Fibroblast of gingiva (primary cell): Measurements from ENCODE around the gene CST8.
A peak's percentile ranks its signal among the peaks of the same experiment; 100 is the strongest.

Experiments
- DNase-seq: peaks from one replicate; pipeline ENCODE4 v3.0.0-alpha.2; 2011; ENCODE audit warnings: low read depth

Gene CST8

GRCh38 chr20:23476015-23476754 is 14.7 kb upstream of the CST8 start:
- no peak for DNase-seq

GRCh38 chr20:23477223-23477622 is 13.7 kb upstream of the CST8 start:
- no peak for DNase-seq

- DNase-seq: no peak
Measured at GRCh38 chr20:23479043-23479442, 11.9 kb upstream of the CST8 start.

GRCh38 chr20:23482138-23482537 is 8.8 kb upstream of the CST8 start:
- no peak for DNase-seq

GRCh38 chr20:23484081-23484480 is 6.8 kb upstream of the CST8 start:
- DNase-seq: no peak

GRCh38 chr20:23488470-23488869 is 2.4 kb upstream of the CST8 start:
- no peak for DNase-seq

- DNase-seq: no peak
Measured at GRCh38 chr20:23488996-23489395, 1.9 kb upstream of the CST8 start.

- DNase-seq: no peak
Measured at GRCh38 chr20:23492292-23492691, 1.4 kb downstream of the CST8 start.

GRCh38 chr20:23493172-23493772 is 2.4 kb downstream of the CST8 start:
- DNase-seq: no peak

GRCh38 chr20:23497536-23497935 is 6.6 kb downstream of the CST8 start:
- DNase-seq: no peak

- DNase-seq: no peak
Measured at GRCh38 chr20:23501926-23502325, 11.0 kb downstream of the CST8 start.

- no peak for DNase-seq
Measured at GRCh38 chr20:23503649-23504048, 12.7 kb downstream of the CST8 start.

GRCh38 chr20:23507346-23507745 is 16.4 kb downstream of the CST8 start:
- DNase-seq: no peak

GRCh38 chr20:23508449-23509229 is 17.7 kb downstream of the CST8 start:
- DNase-seq: no peak

- no peak for DNase-seq
Measured at GRCh38 chr20:23509247-23509913, 18.5 kb downstream of the CST8 start.

- DNase-seq: no peak
Measured at GRCh38 chr20:23510000-23510590, 19.2 kb downstream of the CST8 start.

- no peak for DNase-seq
Measured at GRCh38 chr20:23513164-23513563, 22.2 kb downstream of the CST8 start.

GRCh38 chr20:23514848-23515247 is 23.9 kb downstream of the CST8 start:
- DNase-seq: no peak

- DNase-seq: peak; percentile 13
Measured at GRCh38 chr20:23515250-23515939, 24.5 kb downstream of the CST8 start.

GRCh38 chr20:23517719-23518118 is 26.8 kb downstream of the CST8 start:
- no peak for DNase-seq

- DNase-seq: no peak
Measured at GRCh38 chr20:23519556-23519955, 28.6 kb downstream of the CST8 start.

- no peak for DNase-seq
Measured at GRCh38 chr20:23520185-23520584, 29.3 kb downstream of the CST8 start.
